H1 (cell line): ENCODE data around the gene DDX19B. TPM values are rescaled to one million over a fixed set of nuclear protein-coding genes. Genes with fewer than 3 reads are reported as not detected.
A peak's percentile ranks its signal among the peaks of the same experiment; 100 is the strongest.

Source experiments
- CTCF ChIA-PET: fragments of 300-600 bp; sonication (Branson Sonifier 250); formaldehyde crosslinking; loops from one replicate; lab custom pipeline; 2021; ENCODE audit not compliant: partially characterized antibody; lab: Charles Lee
- POLR2A ChIA-PET: fragments of 300-600 bp; sonication (Branson Sonifier 250); formaldehyde crosslinking; loops from one replicate; lab custom pipeline; 2021; ENCODE audit warnings: inconsistent platforms; ENCODE audit not compliant: partially characterized antibody; lab: Charles Lee
- DNase-seq, 2 experiments: peaks; one replicate each; pipeline versions ENCODE4 v3.0.0 to v3.0.0-alpha.2; 2010 to 2022; ENCODE audit warnings: low spot score in 2 of 2, low read depth in 1 of 2, mixed read lengths in 1 of 2
- FAIRE-seq: peaks from 2 replicates; lab custom pipeline; 2011; peaks lifted over from hg19 to GRCh38; lab: Jason Lieb, UNC
- H2AFZ ChIP-seq: 2 replicates; pipeline ENCODE4 v1.8.1; 2012; ENCODE audit warnings: low read length, inconsistent platforms
- H2AK5ac ChIP-seq: 2 replicates; pipeline ENCODE4 v1.6.1; 2013; ENCODE audit warnings: low read depth, low read length
- H2BK120ac ChIP-seq: replicated peaks from 2 replicates; pipeline ENCODE3; 2013; ENCODE audit warnings: low read depth, low read length, inconsistent platforms
- H2BK12ac ChIP-seq: 2 replicates; pipeline ENCODE4 v1.6.1; 2013; ENCODE audit warnings: low read depth, low read length
- H2BK15ac ChIP-seq: 2 replicates; pipeline ENCODE4 v1.6.1; 2013; ENCODE audit warnings: low read length
- H2BK20ac ChIP-seq: 2 replicates; pipeline ENCODE4 v1.6.1; 2013; ENCODE audit warnings: low read length
- H2BK5ac ChIP-seq: 2 replicates; pipeline ENCODE4 v1.6.1; 2013; ENCODE audit warnings: low read depth, low read length
- H3K14ac ChIP-seq: 2 replicates; pipeline ENCODE4 v1.6.1; 2013; ENCODE audit warnings: inconsistent platforms; ENCODE audit not compliant: insufficient read length
- H3K18ac ChIP-seq: 2 replicates; pipeline ENCODE4 v1.6.1; 2013; ENCODE audit warnings: low read length; ENCODE audit errors: extremely low read depth
- H3K23ac ChIP-seq: 2 replicates; pipeline ENCODE4 v1.6.1; 2013; ENCODE audit warnings: inconsistent platforms; ENCODE audit not compliant: insufficient read length
- H3K23me2 ChIP-seq: 2 replicates; pipeline ENCODE4 v1.6.1; 2013; ENCODE audit warnings: low read depth, low read length
- H3K27ac ChIP-seq: 2 replicates; pipeline ENCODE4 v1.6.1; 2011; ENCODE audit warnings: low read depth, low read length, inconsistent platforms
- H3K27me3 ChIP-seq, 4 experiments: replicated peaks in 1 of 4; 1 replicate in 1 of 4; 2 replicates in 3 of 4; pipeline versions ENCODE4 v1.6.1 to v1.8.1; 2011 to 2013; ENCODE audit warnings: low read length in 3 of 4, mild to moderate bottlenecking in 3 of 4, inconsistent platforms in 2 of 4, mixed read lengths in 2 of 4, moderate library complexity in 1 of 4; ENCODE audit not compliant: control insufficient read depth in 3 of 4, insufficient read depth in 3 of 4; ENCODE audit errors: extremely low read depth in 1 of 4
- H3K36me3 ChIP-seq, 4 experiments: 2 replicates each; pipeline versions ENCODE4 v1.6.1 to v1.8.1; 2011 to 2013; ENCODE audit warnings: mild to moderate bottlenecking in 4 of 4, low read length in 3 of 4, moderate library complexity in 2 of 4, control low read depth in 1 of 4, inconsistent platforms in 1 of 4; ENCODE audit not compliant: insufficient read depth in 4 of 4, control insufficient read depth in 2 of 4
- H3K4ac ChIP-seq: replicated peaks from 2 replicates; pipeline ENCODE3; 2013; ENCODE audit warnings: low read length, low read depth, mixed read lengths, inconsistent platforms; ENCODE audit not compliant: insufficient read length
- H3K4me1 ChIP-seq, 4 experiments: replicated peaks in 1 of 4; 1 replicate in 1 of 4; 2 replicates in 3 of 4; pipeline versions ENCODE4 v1.6.1 to v1.8.1; 2011 to 2013; ENCODE audit warnings: low read length in 3 of 4, inconsistent platforms in 2 of 4, mixed read lengths in 1 of 4; ENCODE audit not compliant: insufficient read depth in 4 of 4, control insufficient read depth in 3 of 4
- H3K4me2 ChIP-seq, 2 experiments: 2 replicates each; pipeline versions ENCODE4 v1.6.1 to v1.8.1; 2011 to 2013; ENCODE audit warnings: low read depth in 2 of 2, low read length in 2 of 2, control low read depth in 1 of 2, inconsistent platforms in 1 of 2, mild to moderate bottlenecking in 1 of 2; ENCODE audit not compliant: insufficient read depth in 1 of 2
- H3K4me3 ChIP-seq, 4 experiments: fragments of 200-600, 300-600 bp in 1 of 4; sonication (generic), shearing (Covaris generic), sonication (Bioruptor Twin) in 1 of 4; 2 replicates each; pipeline versions ENCODE4 v1.5.1 to v1.8.1; 2011 to 2016; ENCODE audit warnings: low read length in 4 of 4, low read depth in 3 of 4, control low read depth in 2 of 4, inconsistent platforms in 2 of 4, mild to moderate bottlenecking in 2 of 4, mixed read lengths in 1 of 4, moderate library complexity in 1 of 4; ENCODE audit not compliant: insufficient read depth in 2 of 4; ENCODE audit errors: extremely low read depth in 1 of 4
- H3K56ac ChIP-seq: replicated peaks from 2 replicates; pipeline ENCODE3; 2013; ENCODE audit warnings: low read depth, mild to moderate bottlenecking, mixed read lengths, low read length, inconsistent platforms; ENCODE audit not compliant: insufficient read length
- H3K79me1 ChIP-seq: 2 replicates; pipeline ENCODE4 v1.6.1; 2013; ENCODE audit warnings: low read depth, low read length, control low read depth
- H3K79me2 ChIP-seq, 2 experiments: 2 replicates each; pipeline versions ENCODE4 v1.6.1 to v1.8.1; 2012 to 2013; ENCODE audit warnings: low read length in 2 of 2, mild to moderate bottlenecking in 2 of 2, inconsistent platforms in 1 of 2; ENCODE audit not compliant: insufficient read depth in 2 of 2, control insufficient read depth in 1 of 2
- H3K9ac ChIP-seq, 4 experiments: replicated peaks in 1 of 4; 1 replicate in 1 of 4; 2 replicates in 3 of 4; pipeline versions ENCODE4 v1.6.1 to v1.8.1; 2011 to 2013; ENCODE audit warnings: low read depth in 3 of 4, low read length in 3 of 4, control low read depth in 2 of 4, mild to moderate bottlenecking in 2 of 4, moderate library complexity in 2 of 4, inconsistent platforms in 1 of 4; ENCODE audit errors: extremely low read depth in 1 of 4
- H3K9me3 ChIP-seq, 2 experiments: 2 replicates each; pipeline versions ENCODE4 v1.6.1 to v1.8.1; 2012 to 2013; ENCODE audit warnings: mild to moderate bottlenecking in 2 of 2, moderate library complexity in 2 of 2, control low read depth in 1 of 2, inconsistent platforms in 1 of 2, low read depth in 1 of 2, low read length in 1 of 2, mixed read lengths in 1 of 2; ENCODE audit not compliant: insufficient read depth in 2 of 2
- H4K20me1 ChIP-seq, 2 experiments: replicated peaks in 1 of 2; 2 replicates each; pipeline versions ENCODE3 to v1.8.1; 2011 to 2013; ENCODE audit warnings: inconsistent platforms in 2 of 2, low read length in 2 of 2, mild to moderate bottlenecking in 1 of 2; ENCODE audit not compliant: insufficient read depth in 2 of 2, control insufficient read depth in 1 of 2
- H4K5ac ChIP-seq: 2 replicates; pipeline ENCODE4 v1.6.1; 2013; ENCODE audit warnings: low read length, low read depth, mixed read lengths, inconsistent platforms; ENCODE audit not compliant: insufficient read length
- H4K8ac ChIP-seq: 2 replicates; pipeline ENCODE4 v1.8.0; 2013; ENCODE audit warnings: mild to moderate bottlenecking, moderate library complexity, low read length, inconsistent platforms; ENCODE audit not compliant: insufficient read depth; ENCODE audit errors: extremely low read depth
- H4K91ac ChIP-seq: replicated peaks from 2 replicates; pipeline ENCODE3; 2013; ENCODE audit warnings: low read length, mixed read lengths, inconsistent platforms; ENCODE audit not compliant: insufficient read length
- CBX8 ChIP-seq: fragments of 300-800, 300-1000 bp; sonication (generic); IDR thresholded peaks from 2 replicates; pipeline ENCODE4 v1.7.1; 2016; ENCODE audit warnings: low read depth, low read length, borderline replicate concordance
- EP300 ChIP-seq, 2 experiments: IDR thresholded peaks; 1 replicate in 1 of 2; 2 replicates in 1 of 2; pipeline ENCODE4 v1.6.1; 2011 to 2012; ENCODE audit warnings: low read depth in 2 of 2, low read length in 2 of 2, mild to moderate bottlenecking in 2 of 2, borderline replicate concordance in 1 of 2, inconsistent platforms in 1 of 2, moderate library complexity in 1 of 2
- HDAC2 ChIP-seq, 2 experiments: fragments of 300-600 bp in 1 of 2; sonication (generic) in 1 of 2; IDR thresholded peaks; 2 replicates each; pipeline ENCODE4 v1.6.1; 2011 to 2012; ENCODE audit warnings: low read depth in 2 of 2, low read length in 2 of 2, mild to moderate bottlenecking in 2 of 2, moderate library complexity in 2 of 2, borderline replicate concordance in 1 of 2, inconsistent platforms in 1 of 2
- KDM5A ChIP-seq: fragments of 200-600 bp; IDR thresholded peaks from 2 replicates; pipeline ENCODE4 v1.7.1; 2012; ENCODE audit warnings: mild to moderate bottlenecking, low read length, inconsistent platforms, mixed read lengths
- RBBP5 ChIP-seq: IDR thresholded peaks from 2 replicates; pipeline ENCODE4 v1.7.1; 2012; ENCODE audit warnings: low read depth, mild to moderate bottlenecking, inconsistent platforms, low read length, moderate library complexity, borderline replicate concordance
- RFX5 ChIP-seq: IDR thresholded peaks from 2 replicates; pipeline ENCODE4 v1.6.1; 2011; ENCODE audit warnings: low read depth, low read length, improper control_type of control experiment, borderline replicate concordance
- TCF12 ChIP-seq: IDR thresholded peaks from 2 replicates; pipeline ENCODE4 v1.6.1; 2011; ENCODE audit warnings: low read depth, mild to moderate bottlenecking, low read length
- WGBS, 2 experiments: shearing (Covaris generic) in 1 of 2; methylation state at CpG; one replicate each; pipeline versions ENCODE4 v1.1.6 to v1.1.7; 2013 to 2015; ENCODE audit warnings: low lambda C conversion rate in 2 of 2, mixed read lengths in 2 of 2, inconsistent platforms in 1 of 2, low coverage in 1 of 2, missing lambda C conversion rate in 1 of 2; ENCODE audit not compliant: insufficient replicate concordance in 2 of 2, insufficient coverage in 1 of 2, insufficient read length in 1 of 2; ENCODE audit errors: extremely low coverage in 1 of 2, missing lambda C conversion rate in 1 of 2; 5-methylcytosine and 5-hydroxymethylcytosine counted together
- polyA plus RNA-seq, 7 experiments: library from polyadenylated mRNA; depleted of rRNA in 3 of 7; stranded (reverse) in 5 of 7; unstranded in 2 of 7; fragments of >200 nt in 5 of 7; fragments of 200-250 nt in 2 of 7; gene quantifications; 1 replicate in 5 of 7; 2 replicates in 1 of 7; 4 replicates in 1 of 7; pipeline versions ENCODE4 v1.2.1 to v1.2.3, GENCODE V29; 2011 to 2013; ENCODE audit warnings: missing spikeins in 2 of 7, mixed read lengths in 2 of 7
- total RNA-seq: library from RNA; stranded (reverse); fragmentation: NEBNext Ultra II Directional; extraction: Animal tissue kit (Norgen Biotek cat#: 25700); gene quantifications from 2 replicates; pipeline ENCODE4 v1.2.1, GENCODE V29; 2021
- TF ChIP-seq, protein P1 (sequence below): IDR thresholded peaks from 2 replicates; pipeline ENCODE4 v1.6.1; 2012; ENCODE audit warnings: inconsistent platforms

Gene DDX19B
- total and polyA plus RNA-seq, 2 of the 8 experiments (the other 6 are each of a cell fraction or from before 2014, with no cell fraction given), result 40.5 to 42.7 TPM

DNA sequence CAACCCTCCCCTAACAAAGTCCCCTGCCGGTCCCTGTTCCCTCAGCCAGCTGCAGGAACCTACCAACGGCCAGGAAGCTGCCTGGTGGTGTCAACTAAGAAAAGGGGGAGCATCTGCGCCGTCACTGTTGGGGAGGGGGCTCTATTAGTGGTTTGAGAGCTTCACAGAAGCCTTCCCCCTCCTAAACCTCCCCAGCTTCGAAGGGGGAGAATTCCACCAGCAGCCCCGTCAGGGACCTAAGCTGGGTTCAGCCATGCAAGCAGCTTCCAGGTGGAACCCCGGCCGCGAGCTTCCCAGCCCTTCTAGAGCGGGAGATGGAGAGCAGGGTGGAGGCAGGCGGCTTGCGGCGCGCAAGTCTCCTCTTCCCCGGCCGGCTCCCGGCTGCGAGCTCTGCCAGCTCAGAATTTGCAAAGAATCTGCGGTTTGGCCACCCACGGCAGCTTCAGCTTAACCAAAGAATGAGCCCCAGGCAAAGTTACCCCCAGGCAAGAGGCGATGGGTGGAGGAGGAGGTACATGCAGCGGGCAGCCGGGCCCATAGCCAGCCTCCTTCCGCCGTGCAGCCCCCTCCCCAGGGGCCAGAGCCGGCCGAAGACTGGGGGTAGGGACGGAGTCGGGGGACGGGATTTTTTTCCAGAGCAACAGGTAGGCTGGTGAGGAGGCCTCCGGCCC, 81.4 kb downstream of the DDX19B start:
- peak overlapping the region; percentile 85 for H4K91ac ChIP-seq
- H3K4me1 ChIP-seq, result peaks cover 0 to 3% (median 0%) of the 10 kb centered on the region in 4 experiments; a peak in 2 of 7 replicates
- H3K56ac ChIP-seq, result peak overlapping the region; percentile 96
- H3K79me2 ChIP-seq, result peaks cover 0 to 13% of the 10 kb centered on the region in 2 experiments; a peak in 2 of 4 replicates
- H3K23ac ChIP-seq, result no peak overlapping the region
- no peak overlapping the region for H2BK15ac ChIP-seq
- no peaks in the 10 kb centered on the region for H4K20me1 ChIP-seq
- peak overlapping the region; percentile 89 for H2BK5ac ChIP-seq
- FAIRE-seq (no peak), DNase-seq (peak in 1 of 2 experiments; percentile 79)
- peak overlapping the region; percentile 86 to 94 for H3K4me2 ChIP-seq
- peak overlapping the region; percentile 71 to 82 (median 76) for H3K9ac ChIP-seq
- no peaks in the 10 kb centered on the region for H3K27me3 ChIP-seq
- H2AK5ac ChIP-seq, result no peak overlapping the region; the same call in 1 of the 2 replicates
- no peak overlapping the region for H3K14ac ChIP-seq
- no peaks in the 10 kb centered on the region for H3K79me1 ChIP-seq
- peaks cover 12% of the 10 kb centered on the region; the same call in 1 of the 2 replicates for H3K23me2 ChIP-seq
- H3K27ac ChIP-seq, result peak overlapping the region; percentile 79; the same call in 1 of the 2 replicates
- POLR2A ChIA-PET, result interaction anchor here (0.5 to 5.1 kb wide), 53 partner anchors 8 to 352 kb away, joined by 3 to 37 read pairs (median 4); partner anchors contain the start of genes AARS1, COG4, DDX19A and EXOSC6
- peaks cover 0 to 18% (median 3%) of the 10 kb centered on the region in 4 experiments; a peak in 5 of 8 replicates for H3K36me3 ChIP-seq
- 1% methylated on average over 31 of the region's 31 CpGs; no CpG with 5 or more reads in 1 of the 2 experiments for WGBS, 2 experiments
- peak overlapping the region; percentile 96 for H3K4ac ChIP-seq
- CTCF ChIA-PET, result interaction anchor here (0.6 to 13.5 kb wide), 17 partner anchors 10 to 274 kb away, joined by 3 to 117 read pairs (median 3); no protein-coding TSS in a partner anchor
- no peak overlapping the region for H2BK120ac ChIP-seq
- H4K8ac ChIP-seq, result peak overlapping the region; percentile 62; the same call in 1 of the 2 replicates
- H2BK12ac ChIP-seq, result no peak overlapping the region
- H2AFZ ChIP-seq, result no peak overlapping the region
- H3K18ac ChIP-seq, result peak overlapping the region; percentile 87
- no peaks in the 10 kb centered on the region for H3K9me3 ChIP-seq
- H2BK20ac ChIP-seq, result no peak overlapping the region
- peak overlapping the region; percentile 60 for H4K5ac ChIP-seq
- H3K4me3 ChIP-seq, result peak overlapping the region; percentile 75 to 94 (median 86)
- TF ChIP-seq EP300 (IDR thresholded peaks at IDR 0.05; ENCODE audit: borderline replicate concordance in 1 of 2, low read depth in 2 of 2, low read length in 2 of 2) (no peak), HDAC2 (IDR thresholded peaks at IDR 0.05; ENCODE audit: borderline replicate concordance in 1 of 2, low read depth in 2 of 2, low read length in 2 of 2) (peak in 1 of 2 experiments; percentile 65; a peak in 1 of 4 replicates), RBBP5 (no peak), TCF12 (no peak), CBX8 (no peak), RFX5 (no peak), KDM5A (no peak)
- TF ChIP-seq, protein P1, sequence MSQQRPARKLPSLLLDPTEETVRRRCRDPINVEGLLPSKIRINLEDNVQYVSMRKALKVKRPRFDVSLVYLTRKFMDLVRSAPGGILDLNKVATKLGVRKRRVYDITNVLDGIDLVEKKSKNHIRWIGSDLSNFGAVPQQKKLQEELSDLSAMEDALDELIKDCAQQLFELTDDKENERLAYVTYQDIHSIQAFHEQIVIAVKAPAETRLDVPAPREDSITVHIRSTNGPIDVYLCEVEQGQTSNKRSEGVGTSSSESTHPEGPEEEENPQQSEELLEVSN, result no peak; the same call in 1 of the 2 replicates
